Measurements from ENCODE around the gene FGF12. TPM values are rescaled to one million over a fixed set of nuclear protein-coding genes. Genes with fewer than 3 reads are reported as not detected.
"Not testable (repeated sequence)": the region's sequence is repeated elsewhere in the genome, so short reads cannot be mapped to it uniquely, and the experiment has no call there.

The FGF12 gene
- total and polyA plus RNA-seq, 4 experiments from 2014 or later, result not detected

GRCh38 chr3:192715126-192715525 is 12.2 kb downstream of the FGF12 start:
- H3K27me3 Mint-ChIP-seq, result no peaks in the 10 kb centered on the region
- Histone ChIP-seq H3K4me3 (ENCODE audit: low read length in 2 of 2) (no peak overlapping the region), H3K4me1 (ENCODE audit: insufficient read depth, low read length) (no peaks in the 10 kb centered on the region), H3K9me3 (ENCODE audit: control insufficient read depth in 1 of 2, low read length in 2 of 2) (no peaks in the 10 kb centered on the region), H3K36me3 (ENCODE audit: insufficient read depth, low read length) (no peaks in the 10 kb centered on the region), H3K27ac (ENCODE audit: low read depth, low read length) (no peak overlapping the region), H3K27me3 (ENCODE audit: insufficient read depth, low read length) (no peaks in the 10 kb centered on the region)
- intact Hi-C loops (cut with micrococcal nuclease), result no loop called here
- no peaks in the 10 kb centered on the region for H3K36me3 Mint-ChIP-seq
- no peak overlapping the region for H3K27ac Mint-ChIP-seq
- no peak overlapping the region for H3K4me3 Mint-ChIP-seq
- H3K4me1 Mint-ChIP-seq, result no peaks in the 10 kb centered on the region
- CTCF ChIA-PET (ENCODE audit: partially characterized antibody), result no interaction called here
- POLR2A ChIA-PET (ENCODE audit: partially characterized antibody), result no interaction called here
- no peak for DNase-seq
- H3K9me3 Mint-ChIP-seq, result peaks cover 0 to 5% (median 3%) of the 10 kb centered on the region in 8 donors

DNA sequence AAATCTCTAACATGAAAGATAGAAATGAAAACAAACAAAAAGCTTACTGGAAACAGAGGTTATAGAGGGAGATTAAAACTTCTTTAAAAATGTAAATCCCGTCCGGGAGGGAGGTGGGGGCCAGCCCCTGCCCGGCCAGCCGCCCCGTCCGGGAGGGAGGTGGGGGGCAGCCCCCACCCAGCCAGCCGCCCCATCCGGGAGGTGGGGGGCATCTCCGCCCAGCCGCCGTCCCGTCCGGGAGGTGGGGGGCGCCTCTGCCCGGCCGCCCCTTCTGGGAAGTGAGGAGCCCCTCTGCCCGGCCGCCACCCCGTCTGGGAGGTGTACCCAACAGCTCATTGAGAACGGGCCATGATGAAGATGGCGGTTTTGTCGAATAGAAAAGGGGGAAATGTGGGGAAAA is 16.2 kb downstream of the FGF12 start:
- H3K4me3 ChIP-seq (ENCODE audit: low read length in 2 of 2); H3K9me3 Mint-ChIP-seq; H3K27me3 ChIP-seq (ENCODE audit: insufficient read depth, low read length); H3K36me3 Mint-ChIP-seq; H3K27ac ChIP-seq (ENCODE audit: low read depth, low read length); CTCF ChIA-PET (ENCODE audit: partially characterized antibody); intact Hi-C loops (cut with micrococcal nuclease); H3K27ac Mint-ChIP-seq; H3K36me3 ChIP-seq (ENCODE audit: insufficient read depth, low read length); DNase-seq; H3K4me1 Mint-ChIP-seq; H3K9me3 ChIP-seq (ENCODE audit: control insufficient read depth in 1 of 2, low read length in 2 of 2); H3K4me3 Mint-ChIP-seq; H3K27me3 Mint-ChIP-seq; H3K4me1 ChIP-seq (ENCODE audit: insufficient read depth, low read length); POLR2A ChIA-PET (ENCODE audit: partially characterized antibody): not testable (repeated sequence)

DNA sequence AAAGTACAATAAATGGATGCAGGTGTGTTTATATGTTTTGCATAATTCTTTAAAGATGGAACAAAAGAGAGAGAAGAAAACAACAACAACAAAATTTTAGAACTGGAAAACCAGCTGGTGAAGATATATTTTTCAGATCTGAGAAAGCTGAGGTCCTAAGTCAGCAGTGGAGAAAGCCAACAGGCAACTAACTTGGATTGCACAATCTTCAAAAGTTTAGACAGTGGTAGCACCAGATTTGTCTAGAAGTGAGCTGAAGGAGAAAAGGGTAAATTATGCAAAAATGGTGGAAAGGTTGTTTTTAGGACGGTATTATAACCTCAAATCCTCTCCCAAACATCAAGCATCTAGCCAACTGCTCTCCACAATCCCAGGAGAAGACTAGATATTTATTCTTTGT is 17.0 kb downstream of the FGF12 start:
- Histone ChIP-seq H3K36me3 (ENCODE audit: insufficient read depth, low read length) (no peaks in the 10 kb centered on the region), H3K27ac (ENCODE audit: low read depth, low read length) (no peak overlapping the region), H3K27me3 (ENCODE audit: insufficient read depth, low read length) (no peaks in the 10 kb centered on the region), H3K4me1 (ENCODE audit: insufficient read depth, low read length) (no peaks in the 10 kb centered on the region), H3K4me3 (ENCODE audit: low read length in 2 of 2) (no peak overlapping the region), H3K9me3 (ENCODE audit: control insufficient read depth in 1 of 2, low read length in 2 of 2) (no peaks in the 10 kb centered on the region)
- Mint-ChIP-seq H3K4me3 (no peak overlapping the region), H3K27me3 (no peaks in the 10 kb centered on the region), H3K36me3 (no peaks in the 10 kb centered on the region), H3K27ac (no peak overlapping the region), H3K4me1 (no peaks in the 10 kb centered on the region), H3K9me3 (peaks cover 0 to 5% (median 4%) of the 10 kb centered on the region in 8 donors)
- ChIA-PET CTCF (ENCODE audit: partially characterized antibody) (interaction anchor here (1.3 kb wide), 1 partner anchor 36 kb away, joined by 3 read pairs; no protein-coding TSS in a partner anchor), POLR2A (ENCODE audit: partially characterized antibody) (no interaction called here)
- DNase-seq, result no peak
- intact Hi-C loops (cut with micrococcal nuclease), result no loop called here

DNA sequence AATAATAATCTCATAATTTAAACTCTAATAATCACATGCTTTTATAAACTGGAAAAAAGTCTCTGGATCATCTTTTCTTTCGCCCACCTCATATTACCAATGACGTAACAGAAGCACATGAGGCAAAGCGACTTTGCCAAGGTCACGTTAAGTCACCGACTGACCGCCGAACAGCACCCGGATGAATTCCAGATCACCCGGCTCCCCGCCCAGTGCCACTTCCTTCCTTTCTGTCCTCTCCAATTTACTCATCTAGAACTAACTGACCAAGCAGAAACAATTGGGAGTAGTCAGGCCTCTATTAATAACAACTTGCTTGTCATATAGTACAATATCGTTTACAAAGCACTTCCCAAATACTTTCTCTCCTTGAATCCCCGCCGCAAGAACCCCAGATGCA is 21.1 kb downstream of the FGF12 start:
- no peak for DNase-seq
- no peaks in the 10 kb centered on the region for H3K36me3 Mint-ChIP-seq
- Histone ChIP-seq H3K36me3 (ENCODE audit: insufficient read depth, low read length) (no peaks in the 10 kb centered on the region), H3K4me3 (ENCODE audit: low read length in 2 of 2) (no peak overlapping the region), H3K27me3 (ENCODE audit: insufficient read depth, low read length) (no peaks in the 10 kb centered on the region), H3K9me3 (ENCODE audit: control insufficient read depth in 1 of 2, low read length in 2 of 2) (no peaks in the 10 kb centered on the region), H3K27ac (ENCODE audit: low read depth, low read length) (no peak overlapping the region), H3K4me1 (ENCODE audit: insufficient read depth, low read length) (no peaks in the 10 kb centered on the region)
- no peak overlapping the region for H3K27ac Mint-ChIP-seq
- CTCF ChIA-PET (ENCODE audit: partially characterized antibody), result no interaction called here
- no peaks in the 10 kb centered on the region for H3K27me3 Mint-ChIP-seq
- H3K9me3 Mint-ChIP-seq, result peaks cover 0 to 5% (median 3%) of the 10 kb centered on the region in 8 donors
- H3K4me3 Mint-ChIP-seq, result no peak overlapping the region
- intact Hi-C loops (cut with micrococcal nuclease), result no loop called here
- no peaks in the 10 kb centered on the region for H3K4me1 Mint-ChIP-seq
- POLR2A ChIA-PET (ENCODE audit: partially characterized antibody), result no interaction called here

DNA sequence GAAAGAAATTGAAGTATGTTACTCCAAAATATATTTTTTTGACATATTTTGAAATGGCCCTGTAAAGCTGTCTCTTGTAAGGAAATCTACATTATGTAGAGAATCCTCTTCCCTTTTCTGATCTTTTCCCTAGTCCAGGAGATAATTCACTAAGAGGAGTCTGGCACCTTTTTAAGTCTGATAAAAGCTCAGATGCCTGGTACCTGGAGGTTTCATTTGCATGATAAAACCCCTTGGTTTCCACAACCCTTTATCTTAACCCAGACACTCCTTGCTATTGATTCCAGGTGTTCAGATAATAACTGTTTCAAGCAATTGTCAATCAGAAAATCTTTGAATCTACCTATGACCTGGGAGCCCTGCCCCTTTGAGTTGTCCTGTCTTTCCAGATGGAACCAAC is 26.5 kb downstream of the FGF12 start:
- DNase-seq, result no peak
- Histone ChIP-seq H3K27me3 (ENCODE audit: insufficient read depth, low read length) (no peaks in the 10 kb centered on the region), H3K36me3 (ENCODE audit: insufficient read depth, low read length) (no peaks in the 10 kb centered on the region), H3K4me3 (ENCODE audit: low read length in 2 of 2) (no peak overlapping the region), H3K4me1 (ENCODE audit: insufficient read depth, low read length) (no peaks in the 10 kb centered on the region), H3K9me3 (ENCODE audit: control insufficient read depth in 1 of 2, low read length in 2 of 2) (no peaks in the 10 kb centered on the region), H3K27ac (ENCODE audit: low read depth, low read length) (no peak overlapping the region)
- POLR2A ChIA-PET (ENCODE audit: partially characterized antibody), result no interaction called here
- H3K4me3 Mint-ChIP-seq, result no peak overlapping the region
- H3K27me3 Mint-ChIP-seq, result peaks cover 0 to 2% of the 10 kb centered on the region in 2 donors
- CTCF ChIA-PET (ENCODE audit: partially characterized antibody), result no interaction called here
- H3K36me3 Mint-ChIP-seq, result no peaks in the 10 kb centered on the region
- H3K27ac Mint-ChIP-seq, result no peak overlapping the region
- H3K4me1 Mint-ChIP-seq, result no peaks in the 10 kb centered on the region
- H3K9me3 Mint-ChIP-seq, result no peaks in the 10 kb centered on the region
- intact Hi-C loops (cut with micrococcal nuclease), result no loop called here

- no peaks in the 10 kb centered on the region for H3K4me1 Mint-ChIP-seq
- CTCF ChIA-PET (ENCODE audit: partially characterized antibody), result no interaction called here
These were observed 30.3 kb downstream of the FGF12 start for GRCh38 chr3:192696943-192697587.

GRCh38 chr3:192687488-192688152 is 39.7 kb downstream of the FGF12 start:
- H3K36me3 Mint-ChIP-seq, result no peaks in the 10 kb centered on the region

More at GRCh38 chr3:192696943-192697587, 30.3 kb downstream of the FGF12 start:
- intact Hi-C loops (cut with micrococcal nuclease), result no loop called here
- Mint-ChIP-seq H3K36me3 (no peaks in the 10 kb centered on the region), H3K4me3 (no peak overlapping the region), H3K27ac (no peak overlapping the region), H3K27me3 (peaks cover 0 to 2% of the 10 kb centered on the region in 2 donors), H3K9me3 (peaks cover 0 to 2% (median 0%) of the 10 kb centered on the region in 8 donors)
- Histone ChIP-seq H3K4me1 (ENCODE audit: insufficient read depth, low read length) (no peaks in the 10 kb centered on the region), H3K9me3 (ENCODE audit: control insufficient read depth in 1 of 2, low read length in 2 of 2) (no peaks in the 10 kb centered on the region), H3K27ac (ENCODE audit: low read depth, low read length) (no peak overlapping the region), H3K4me3 (ENCODE audit: low read length in 2 of 2) (no peak overlapping the region), H3K27me3 (ENCODE audit: insufficient read depth, low read length) (no peaks in the 10 kb centered on the region), H3K36me3 (ENCODE audit: insufficient read depth, low read length) (no peaks in the 10 kb centered on the region)
- POLR2A ChIA-PET (ENCODE audit: partially characterized antibody), result no interaction called here
- DNase-seq, result no peak

More at GRCh38 chr3:192687488-192688152, 39.7 kb downstream of the FGF12 start:
- Mint-ChIP-seq H3K9me3 (peaks cover 0 to 25% (median 12%) of the 10 kb centered on the region in 8 donors), H3K27ac (no peak overlapping the region), H3K27me3 (no peaks in the 10 kb centered on the region), H3K4me3 (no peak overlapping the region), H3K4me1 (no peaks in the 10 kb centered on the region)
- H3K27ac ChIP-seq (ENCODE audit: low read depth, low read length), result no peak overlapping the region
- DNase-seq, result no peak
- H3K4me3 ChIP-seq (ENCODE audit: low read length in 2 of 2), result no peak overlapping the region
- no peaks in the 10 kb centered on the region for H3K36me3 ChIP-seq (ENCODE audit: insufficient read depth, low read length)
- POLR2A ChIA-PET (ENCODE audit: partially characterized antibody), result no interaction called here
- H3K4me1 ChIP-seq (ENCODE audit: insufficient read depth, low read length), result no peaks in the 10 kb centered on the region
- CTCF ChIA-PET (ENCODE audit: partially characterized antibody), result interaction anchor here (1.4 kb wide), 1 partner anchor 17 kb away, joined by 3 read pairs; no protein-coding TSS in a partner anchor
- intact Hi-C loops (cut with micrococcal nuclease), result no loop called here
- no peaks in the 10 kb centered on the region for H3K27me3 ChIP-seq (ENCODE audit: insufficient read depth, low read length)
- H3K9me3 ChIP-seq (ENCODE audit: control insufficient read depth in 1 of 2, low read length in 2 of 2), result no peaks in the 10 kb centered on the region
